Heart left ventricle (tissue), 16 donors: Measurements from ENCODE around the gene TBX3. TPM values are rescaled to one million over a fixed set of nuclear protein-coding genes. Genes with fewer than 3 reads are reported as not detected.
A peak's percentile ranks its signal among the peaks of the same experiment; 100 is the strongest.

ENCODE experiments used
- ATAC-seq, 4 donors: fragments of 200-7000 bp; cut with Tn5 transposase; one replicate each; pipeline ENCODE4 v1.9.1; 2020 to 2022; ENCODE audit warnings: moderate library complexity in 4 of 4, mild to moderate bottlenecking in 3 of 4, moderate number of reproducible peaks in 1 of 4
- DNase-seq, 5 donors: peaks; one replicate each; pipeline ENCODE4 v3.0.0-alpha.2; 2020
- H3K27ac ChIP-seq, 12 donors: fragments of 200-600 bp; sonication (generic) in 4 of 12; one replicate each; pipeline versions ENCODE4 v1.5.0 to v1.8.0; 2016 to 2022; ENCODE audit warnings: mild to moderate bottlenecking in 2 of 12
- H3K27me3 ChIP-seq, 9 donors: fragments of 200-600 bp; sonication (generic) in 2 of 9; one replicate each; pipeline versions ENCODE4 v1.5.1 to v1.8.0; 2016 to 2022; ENCODE audit warnings: mild to moderate bottlenecking in 3 of 9
- H3K36me3 ChIP-seq, 9 donors: fragments of 200-600 bp; sonication (generic) in 2 of 9; one replicate each; pipeline versions ENCODE4 v1.5.0 to v1.8.0; 2018 to 2022; ENCODE audit warnings: mild to moderate bottlenecking in 2 of 9
- H3K4me1 ChIP-seq, 12 donors: fragments of 200-600 bp; sonication (generic) in 4 of 12; one replicate each; pipeline versions ENCODE4 v1.5.0 to v1.8.0; 2016 to 2022; ENCODE audit warnings: mild to moderate bottlenecking in 3 of 12
- H3K4me3 ChIP-seq, 12 donors: fragments of 200-600 bp; sonication (generic) in 4 of 12; one replicate each; pipeline versions ENCODE4 v1.5.0 to v1.8.0; 2017 to 2022; ENCODE audit warnings: mild to moderate bottlenecking in 9 of 12, moderate library complexity in 4 of 12
- H3K9me3 ChIP-seq, 12 donors: fragments of 200-600 bp; sonication (generic) in 4 of 12; one replicate each; pipeline versions ENCODE4 v1.5.0 to v1.8.0; 2016 to 2022; ENCODE audit warnings: mild to moderate bottlenecking in 1 of 12
- POLR2A ChIP-seq, 2 donors: fragments of 450-650 bp; IDR thresholded peaks; one replicate each; pipeline ENCODE4 v1.6.1; 2017; ENCODE audit warnings: antibody characterized with exemption in 2 of 2, mild to moderate bottlenecking in 2 of 2, moderate library complexity in 2 of 2
- WGBS, 4 donors: extraction: QIAGEN DNeasy Blood & Tissue Kit in 2 of 4; methylation state at CpG; one replicate each; pipeline versions ENCODE4 v1.1.5 to v1.1.7; 2013 to 2018; 5-methylcytosine and 5-hydroxymethylcytosine counted together
- intact Hi-C, 10 donors: fragments of 100-400 bp; cut with DNase I; formaldehyde crosslinking; loops; one replicate each; pipeline versions ENCODE4 v1.11.1 to v1.14.2; 2022
- polyA plus RNA-seq, 2 donors: library from polyadenylated mRNA; stranded (reverse); fragments of 200-250 nt; gene quantifications; one replicate each; pipeline ENCODE4 v1.2.3, GENCODE V29; 2013
- total RNA-seq, 9 donors: library from RNA; depleted of rRNA in 2 of 9; stranded (reverse); fragments of >200 nt in 2 of 9; fragmentation: NEBNext Ultra II Directional in 3 of 9; extraction: Animal tissue kit (Norgen Biotek cat#: 25700) in 3 of 9; gene quantifications; one replicate each; pipeline versions ENCODE4 v1.1.0 to v1.2.4, GENCODE V29; 2016 to 2023
- TF ChIP-seq, protein P1 (sequence below), 12 donors: fragments of 200-600 bp; sonication (generic) in 4 of 12; IDR thresholded peaks; one replicate each; pipeline versions ENCODE4 v1.5.0 to v1.8.0; 2018 to 2022; ENCODE audit warnings: antibody characterized with exemption in 12 of 12, mild to moderate bottlenecking in 5 of 12
- donor health status: ischemic (EF 13 %, LVEDD 7.1; RV severe dilation, severe dysfunction).
- donor health status: healthy with polysubstance abuse.
- donor health status: DM: no; HTN: yes; CAD: no.
- donor health status: DM: no; HTN: no; CAD: no.
- donor health status: ischemic (EF 25% LVEDD 6.9; RV normal size, moderate dysfunction).
- donor health status: ischemic (EF 25% LVEDD 5.7; RV mildly dilated, moderate dysfunction).
- donor health status: healthy.
- donor health status: DM: yes; HTN: yes; CAD: no.
- donor health status: ischemic (EF 35%, LVEDD 5.7; RV mildly dilated, moderate dysfunction).
- donor health status: nonischemic (EF 11% LVEDD 7.7; RV severe dilation, severe dysfunction).
- donor health status: DM: yes; HTN: yes; CAD: no.
- donor health status: PGD.
- donor health status: ischemic (EF 29% LVEDD 5.4; RV normal size, mild dysfunction).
- donor health status: nonischemic (EF 23%, LVEDD 6.1; RV moderate dilation, normal function).

Gene TBX3
- total and polyA plus RNA-seq, 11 donors: 10.3 to 31.3 (median 15.7) TPM

DNA sequence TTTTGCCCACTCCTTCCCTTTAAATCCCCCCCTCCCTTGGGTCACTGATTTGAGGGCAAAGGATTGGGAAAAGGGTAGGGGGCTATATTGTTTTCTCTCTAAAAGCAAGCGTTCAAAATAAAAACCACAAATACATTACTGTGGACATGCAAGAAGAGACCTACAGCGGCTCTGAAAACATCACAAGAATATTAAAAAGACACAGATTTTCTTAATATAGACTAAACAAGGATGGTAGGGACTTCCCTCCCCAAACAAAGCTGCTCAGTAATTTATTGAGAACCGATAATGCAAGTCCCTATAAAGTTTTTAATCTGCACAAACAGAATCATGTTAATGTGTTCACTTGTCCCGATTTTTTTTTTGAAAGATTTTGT, 12.9 kb downstream of the TBX3 start:
- WGBS, 4 donors: 53 to 78% (median 68%) methylated on average over 4 of the region's 4 CpGs
- Histone ChIP-seq H3K36me3 (peaks cover 0 to 48% (median 36%) of the 10 kb centered on the region in 9 donors), H3K27ac (peak overlapping the region in 1 of 12 donors; percentile 58), H3K9me3 (no peaks in the 10 kb centered on the region), H3K27me3 (peaks cover 8 to 68% (median 19%) of the 10 kb centered on the region in 9 donors), H3K4me3 (peak overlapping the region in 1 of 12 donors; percentile 31), H3K4me1 (peaks cover 0 to 43% (median 3%) of the 10 kb centered on the region in 12 donors)
- ATAC-seq (no peak), DNase-seq (no peak)
- TF ChIP-seq, protein P1, sequence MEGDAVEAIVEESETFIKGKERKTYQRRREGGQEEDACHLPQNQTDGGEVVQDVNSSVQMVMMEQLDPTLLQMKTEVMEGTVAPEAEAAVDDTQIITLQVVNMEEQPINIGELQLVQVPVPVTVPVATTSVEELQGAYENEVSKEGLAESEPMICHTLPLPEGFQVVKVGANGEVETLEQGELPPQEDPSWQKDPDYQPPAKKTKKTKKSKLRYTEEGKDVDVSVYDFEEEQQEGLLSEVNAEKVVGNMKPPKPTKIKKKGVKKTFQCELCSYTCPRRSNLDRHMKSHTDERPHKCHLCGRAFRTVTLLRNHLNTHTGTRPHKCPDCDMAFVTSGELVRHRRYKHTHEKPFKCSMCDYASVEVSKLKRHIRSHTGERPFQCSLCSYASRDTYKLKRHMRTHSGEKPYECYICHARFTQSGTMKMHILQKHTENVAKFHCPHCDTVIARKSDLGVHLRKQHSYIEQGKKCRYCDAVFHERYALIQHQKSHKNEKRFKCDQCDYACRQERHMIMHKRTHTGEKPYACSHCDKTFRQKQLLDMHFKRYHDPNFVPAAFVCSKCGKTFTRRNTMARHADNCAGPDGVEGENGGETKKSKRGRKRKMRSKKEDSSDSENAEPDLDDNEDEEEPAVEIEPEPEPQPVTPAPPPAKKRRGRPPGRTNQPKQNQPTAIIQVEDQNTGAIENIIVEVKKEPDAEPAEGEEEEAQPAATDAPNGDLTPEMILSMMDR (IDR thresholded peaks at IDR 0.05): no peak
- TF ChIP-seq POLR2A (IDR thresholded peaks at IDR 0.05): no peak
- intact Hi-C loops: loop anchor here in 2 of 10 donors (5.0 to 10.0 kb wide), 2 partner anchors 504 to 666 kb away; no protein-coding TSS in a partner anchor

DNA sequence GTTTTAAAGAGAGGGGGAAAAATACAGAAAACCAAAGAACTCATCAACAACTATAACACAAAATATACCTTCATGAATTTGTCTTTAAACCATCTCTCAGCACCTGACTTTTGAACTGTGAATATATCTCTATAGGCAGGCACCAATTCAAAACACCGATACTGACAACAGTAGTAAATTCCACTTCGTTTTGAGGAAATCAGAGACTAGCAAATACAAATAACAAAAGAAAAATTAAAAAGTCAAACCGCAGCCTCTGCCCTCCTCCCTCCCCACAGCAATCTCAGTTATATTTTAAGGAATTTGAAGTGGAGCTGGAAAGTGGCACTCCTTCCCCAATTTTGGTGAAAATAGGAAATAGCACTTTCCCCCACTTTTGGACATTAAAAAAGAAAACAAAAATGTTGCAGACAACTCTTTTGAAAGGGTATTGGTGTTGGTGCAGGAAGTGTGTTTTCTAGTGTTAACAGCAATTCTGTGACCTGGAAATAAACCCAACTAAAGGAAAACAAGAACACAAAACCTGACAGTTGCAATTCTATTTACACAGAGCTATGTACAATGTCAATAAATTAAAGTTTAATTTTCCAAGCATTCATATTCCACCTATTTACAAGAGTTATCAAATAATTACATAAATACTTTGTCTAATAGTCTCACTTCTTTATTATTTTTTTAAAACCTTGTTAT, 13.5 kb downstream of the TBX3 start:
- ATAC-seq: no peak
- H3K4me3 ChIP-seq: no peak overlapping the region
- 67 to 76% (median 73%) methylated on average over 3 of the region's 3 CpGs for WGBS, 4 donors

DNA sequence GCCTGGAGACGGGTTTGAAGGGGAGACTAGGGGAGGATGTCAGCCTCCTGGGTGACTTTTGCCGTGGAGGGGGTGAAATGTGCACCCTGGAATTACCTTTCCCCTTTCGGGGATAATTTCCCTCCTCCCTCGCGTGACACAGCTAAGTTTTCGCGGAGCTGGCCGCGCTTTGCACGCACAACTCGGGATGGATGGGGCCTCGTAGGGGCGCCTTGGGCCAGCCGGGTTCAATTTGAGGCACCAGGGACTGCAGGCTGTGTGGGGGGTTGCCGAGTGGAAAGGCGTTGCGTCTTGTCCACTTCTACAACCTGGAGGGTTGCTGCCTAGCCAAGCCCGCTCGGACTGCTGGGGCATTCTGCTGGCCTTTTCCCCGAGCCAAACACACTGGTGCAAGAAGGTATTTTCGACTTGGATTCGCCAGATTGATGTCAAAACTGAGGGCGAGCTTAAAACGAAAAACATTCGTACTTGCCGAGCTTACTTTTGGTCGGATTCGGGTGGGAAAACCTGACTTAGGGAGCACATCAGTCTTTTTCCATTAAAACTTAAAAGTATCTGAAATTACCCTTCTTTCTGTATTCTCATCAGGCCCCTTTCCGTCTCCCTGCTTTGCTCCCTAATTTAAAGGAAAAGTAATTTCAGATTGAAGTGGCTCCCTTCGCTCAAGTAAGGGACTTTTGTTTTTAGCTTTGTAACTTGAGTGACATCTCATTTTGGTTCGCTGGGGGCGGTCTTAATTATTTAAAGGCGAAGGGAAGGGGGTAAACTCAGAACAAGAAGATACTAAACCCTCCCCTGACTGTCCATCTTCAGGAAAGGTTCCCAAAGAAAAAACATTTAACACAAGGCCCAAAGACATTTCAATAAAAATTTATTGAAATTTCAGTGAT, 14.3 kb downstream of the TBX3 start:
- 59 to 73% (median 69%) methylated on average over 23 to 33 of the region's 33 CpGs for WGBS, 4 donors
- intact Hi-C loops: loop anchor here (2.0 to 10.0 kb wide), 10 partner anchors 495 to 1083 kb away; no protein-coding TSS in a partner anchor
- peak overlapping the region in 10 of 12 donors; percentile 11 to 63 (median 46) for H3K27ac ChIP-seq
- DNase-seq: no peak
- peak overlapping the region in 6 of 12 donors; percentile 48 to 56 (median 53) for H3K4me3 ChIP-seq
- H3K36me3 ChIP-seq: peaks cover 0 to 36% (median 32%) of the 10 kb centered on the region in 9 donors
- ATAC-seq: no peak
- H3K27me3 ChIP-seq: peaks cover 22 to 80% (median 33%) of the 10 kb centered on the region in 9 donors
- peaks cover 0 to 55% (median 8%) of the 10 kb centered on the region in 12 donors for H3K4me1 ChIP-seq
- H3K9me3 ChIP-seq: no peaks in the 10 kb centered on the region
- TF ChIP-seq POLR2A (IDR thresholded peaks at IDR 0.05): no peak
- TF ChIP-seq, protein P1 (IDR thresholded peaks at IDR 0.05): no peak

More for the DNA sequence above, 13.5 kb downstream of the TBX3 start:
- intact Hi-C loops: loop anchor here in 2 of 10 donors (5.0 to 10.0 kb wide), 2 partner anchors 504 to 667 kb away; no protein-coding TSS in a partner anchor
- Histone ChIP-seq H3K36me3 (peaks cover 0 to 43% (median 34%) of the 10 kb centered on the region in 9 donors), H3K27ac (peak overlapping the region in 2 of 12 donors; percentile 18 to 45), H3K27me3 (peaks cover 14 to 74% (median 25%) of the 10 kb centered on the region in 9 donors), H3K9me3 (no peaks in the 10 kb centered on the region), H3K4me1 (peaks cover 0 to 47% (median 7%) of the 10 kb centered on the region in 12 donors)
- DNase-seq: no peak
- no peak for TF ChIP-seq POLR2A (IDR thresholded peaks at IDR 0.05)
- TF ChIP-seq, protein P1 (IDR thresholded peaks at IDR 0.05): no peak
